Progenitor cell of endocrine pancreas (in vitro differentiated cells): ENCODE data around the gene RNF11. TPM values are rescaled to one million over a fixed set of nuclear protein-coding genes. Genes with fewer than 3 reads are reported as not detected.

ENCODE experiments used
- DNase-seq: peaks from one replicate; pipeline ENCODE4 v3.0.0; 2021; ENCODE audit warnings: low spot score; ENCODE audit not compliant: unreplicated experiment
- H3K27ac Mint-ChIP-seq: 2 replicates; pipeline ENCODE4 v1.8.0; 2021; ENCODE audit warnings: mild to moderate bottlenecking, moderate library complexity, mixed read lengths
- H3K27me3 Mint-ChIP-seq: 2 replicates; pipeline ENCODE4 v1.8.0; 2021; ENCODE audit warnings: mixed read lengths
- H3K36me3 Mint-ChIP-seq: 2 replicates; pipeline ENCODE4 v1.8.0; 2022; ENCODE audit warnings: mixed read lengths; ENCODE audit not compliant: insufficient read depth
- H3K4me1 Mint-ChIP-seq: 2 replicates; pipeline ENCODE4 v1.8.0; 2021; ENCODE audit warnings: low read depth, mixed read lengths
- H3K4me3 Mint-ChIP-seq: 2 replicates; pipeline ENCODE4 v1.8.0; 2021; ENCODE audit warnings: low read depth, mild to moderate bottlenecking, moderate library complexity, mixed read lengths
- H3K9me3 Mint-ChIP-seq: 2 replicates; pipeline ENCODE4 v1.8.0; 2021; ENCODE audit warnings: low read depth, mixed read lengths
- CTCF ChIP-seq: fragments of 200-600 bp; sonication (generic); IDR thresholded peaks from one replicate; pipeline ENCODE4 v1.5.0; 2021; ENCODE audit warnings: antibody characterized with exemption, mild to moderate bottlenecking; ENCODE audit not compliant: unreplicated experiment
- total RNA-seq: library from RNA; stranded (reverse); gene quantifications from 2 replicates; pipeline ENCODE4 v1.2.1, GENCODE V29; 2021

RNF11 gene
- total RNA-seq, 1 donor from 2014 or later, result 67.5 TPM

- DNase-seq, result no peak
- no peaks in the 10 kb centered on the region for H3K27me3 Mint-ChIP-seq
- peaks cover 11% of the 10 kb centered on the region for H3K4me1 Mint-ChIP-seq
- peaks cover 6% of the 10 kb centered on the region for H3K36me3 Mint-ChIP-seq
- no peak overlapping the region for H3K27ac Mint-ChIP-seq
- H3K4me3 Mint-ChIP-seq, result no peak overlapping the region
- TF ChIP-seq CTCF, result no peak
- no peaks in the 10 kb centered on the region for H3K9me3 Mint-ChIP-seq
Observed at GRCh38 chr1:51288578-51288977, 52.5 kb downstream of the RNF11 start.

GRCh38 chr1:51289676-51290488, 53.8 kb downstream of the RNF11 start:
- no peaks in the 10 kb centered on the region for H3K27me3 Mint-ChIP-seq
- TF ChIP-seq CTCF, result no peak
- no peak overlapping the region for H3K4me3 Mint-ChIP-seq
- H3K9me3 Mint-ChIP-seq, result no peaks in the 10 kb centered on the region
- H3K27ac Mint-ChIP-seq, result no peak overlapping the region
- H3K4me1 Mint-ChIP-seq, result no peaks in the 10 kb centered on the region
- H3K36me3 Mint-ChIP-seq, result peaks cover 6% of the 10 kb centered on the region
- no peak for DNase-seq

- Mint-ChIP-seq H3K27me3 (no peaks in the 10 kb centered on the region), H3K36me3 (peaks cover 6% of the 10 kb centered on the region), H3K9me3 (no peaks in the 10 kb centered on the region), H3K4me3 (no peak overlapping the region), H3K4me1 (no peaks in the 10 kb centered on the region), H3K27ac (no peak overlapping the region)
- TF ChIP-seq CTCF, result no peak
- no peak for DNase-seq
Observed at GRCh38 chr1:51290489-51290847, 54.4 kb downstream of the RNF11 start.

- no peaks in the 10 kb centered on the region for H3K9me3 Mint-ChIP-seq
- no peak for DNase-seq
- peaks cover 4% of the 10 kb centered on the region for H3K36me3 Mint-ChIP-seq
- H3K4me1 Mint-ChIP-seq, result peaks cover 3% of the 10 kb centered on the region
- H3K27me3 Mint-ChIP-seq, result no peaks in the 10 kb centered on the region
- no peak for TF ChIP-seq CTCF
- no peak overlapping the region for H3K27ac Mint-ChIP-seq
- no peak overlapping the region for H3K4me3 Mint-ChIP-seq
Observed at GRCh38 chr1:51293898-51294515, 57.9 kb downstream of the RNF11 start.

GRCh38 chr1:51294566-51295184, 58.6 kb downstream of the RNF11 start:
- H3K27ac Mint-ChIP-seq, result no peak overlapping the region
- no peaks in the 10 kb centered on the region for H3K27me3 Mint-ChIP-seq
- no peak for TF ChIP-seq CTCF
- peaks cover 4% of the 10 kb centered on the region for H3K36me3 Mint-ChIP-seq
- H3K4me1 Mint-ChIP-seq, result peaks cover 3% of the 10 kb centered on the region
- DNase-seq, result no peak
- no peaks in the 10 kb centered on the region for H3K9me3 Mint-ChIP-seq
- no peak overlapping the region for H3K4me3 Mint-ChIP-seq
